ENCODE data around the gene ENO1. TPM values are rescaled to one million over a fixed set of nuclear protein-coding genes. Genes with fewer than 3 reads are reported as not detected.

Gene ENO1
- total and polyA plus RNA-seq, 4 donors = 270 to 499 (median 380) TPM

GRCh38 chr1:8813016-8813763 lies 65.3 kb downstream of the ENO1 start:
- Histone ChIP-seq H3K4me1 (ENCODE audit: control insufficient read depth in 4 of 4, insufficient read depth in 4 of 4, low read length in 3 of 4) (peaks cover 0 to 27% (median 25%) of the 10 kb centered on the region in 4 donors), H3K9ac (ENCODE audit: low read depth in 1 of 2, low read length in 2 of 2) (no peak overlapping the region), H3K36me3 (ENCODE audit: control insufficient read depth in 4 of 4, insufficient read depth in 3 of 4, low read depth in 1 of 4, low read length in 3 of 4) (no peaks in the 10 kb centered on the region), H3K27ac (ENCODE audit: low read depth in 1 of 2, low read length in 2 of 2) (no peak overlapping the region), H3K4me3 (ENCODE audit: low read depth in 1 of 3, low read length in 3 of 3) (no peak overlapping the region), H3K27me3 (ENCODE audit: control insufficient read depth in 4 of 4, insufficient read depth in 4 of 4, low read length in 3 of 4) (no peaks in the 10 kb centered on the region), H3K9me3 (ENCODE audit: control insufficient read depth in 4 of 4, low read length in 3 of 4) (no peaks in the 10 kb centered on the region)
- 74% methylated on average over 6 of the region's 6 CpGs for WGBS
- no peak for DNase-seq (ENCODE audit: low spot score)
- TF ChIP-seq, protein P1, sequence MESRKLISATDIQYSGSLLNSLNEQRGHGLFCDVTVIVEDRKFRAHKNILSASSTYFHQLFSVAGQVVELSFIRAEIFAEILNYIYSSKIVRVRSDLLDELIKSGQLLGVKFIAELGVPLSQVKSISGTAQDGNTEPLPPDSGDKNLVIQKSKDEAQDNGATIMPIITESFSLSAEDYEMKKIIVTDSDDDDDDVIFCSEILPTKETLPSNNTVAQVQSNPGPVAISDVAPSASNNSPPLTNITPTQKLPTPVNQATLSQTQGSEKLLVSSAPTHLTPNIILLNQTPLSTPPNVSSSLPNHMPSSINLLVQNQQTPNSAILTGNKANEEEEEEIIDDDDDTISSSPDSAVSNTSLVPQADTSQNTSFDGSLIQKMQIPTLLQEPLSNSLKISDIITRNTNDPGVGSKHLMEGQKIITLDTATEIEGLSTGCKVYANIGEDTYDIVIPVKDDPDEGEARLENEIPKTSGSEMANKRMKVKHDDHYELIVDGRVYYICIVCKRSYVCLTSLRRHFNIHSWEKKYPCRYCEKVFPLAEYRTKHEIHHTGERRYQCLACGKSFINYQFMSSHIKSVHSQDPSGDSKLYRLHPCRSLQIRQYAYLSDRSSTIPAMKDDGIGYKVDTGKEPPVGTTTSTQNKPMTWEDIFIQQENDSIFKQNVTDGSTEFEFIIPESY (IDR thresholded peaks at IDR 0.05) = no peak
- no peak for TF ChIP-seq FOXA1 (IDR thresholded peaks at IDR 0.05)
- no peak for TF ChIP-seq TAF1 (conservative IDR thresholded peaks at IDR 0.05)
- TF ChIP-seq REST (IDR thresholded peaks at IDR 0.05) = no peak
- TF ChIP-seq SP1 (IDR thresholded peaks at IDR 0.05) = no peak
- no peak for TF ChIP-seq RAD21 (IDR thresholded peaks at IDR 0.05)
- TF ChIP-seq RXRA (IDR thresholded peaks at IDR 0.05) = no peak
- no peak for TF ChIP-seq CTCF (IDR thresholded peaks at IDR 0.05; ENCODE audit: low read depth, low read length, missing input control)
- TF ChIP-seq, protein P2, sequence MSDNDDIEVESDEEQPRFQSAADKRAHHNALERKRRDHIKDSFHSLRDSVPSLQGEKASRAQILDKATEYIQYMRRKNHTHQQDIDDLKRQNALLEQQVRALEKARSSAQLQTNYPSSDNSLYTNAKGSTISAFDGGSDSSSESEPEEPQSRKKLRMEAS (IDR thresholded peaks at IDR 0.05) = no peak
- no peak for TF ChIP-seq NR2F2 (IDR thresholded peaks at IDR 0.05)
- TF ChIP-seq YY1 (IDR thresholded peaks at IDR 0.05) = no peak
- TF ChIP-seq EGR1 (IDR thresholded peaks at IDR 0.05; ENCODE audit: low read depth in 2 of 2) = no peak
- TF ChIP-seq FOXA2 (IDR thresholded peaks at IDR 0.05) = no peak

DNA sequence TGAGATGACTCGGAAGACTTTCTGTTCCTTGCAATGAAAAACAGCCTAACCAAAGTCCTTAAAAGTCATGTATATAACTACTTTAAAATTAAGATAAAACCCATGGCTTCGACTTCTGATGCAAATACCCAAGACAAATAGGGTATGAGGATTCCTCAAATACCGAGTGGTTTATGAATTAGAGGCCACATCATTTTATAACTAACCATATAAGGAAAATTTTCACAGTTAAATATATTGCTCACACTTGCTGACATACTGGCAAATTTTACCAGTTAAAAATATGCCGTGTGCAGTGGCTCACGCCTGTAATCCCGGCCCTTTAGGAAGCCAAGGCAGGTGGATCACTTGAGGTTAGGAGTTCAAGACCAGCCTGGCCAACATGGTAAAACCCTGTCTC lies 66.4 kb downstream of the ENO1 start:
- H3K4me3 ChIP-seq (ENCODE audit: low read depth in 1 of 3, low read length in 3 of 3) = no peak overlapping the region
- H3K27me3 ChIP-seq (ENCODE audit: control insufficient read depth in 4 of 4, insufficient read depth in 4 of 4, low read length in 3 of 4) = no peaks in the 10 kb centered on the region
- no peak for DNase-seq (ENCODE audit: low spot score)
- whole genome bisulfite sequencing = 86% methylated on average over 6 of the region's 6 CpGs
- no peak overlapping the region for H3K9ac ChIP-seq (ENCODE audit: low read depth in 1 of 2, low read length in 2 of 2)
- H3K9me3 ChIP-seq (ENCODE audit: control insufficient read depth in 4 of 4, low read length in 3 of 4) = no peaks in the 10 kb centered on the region
- H3K36me3 ChIP-seq (ENCODE audit: control insufficient read depth in 4 of 4, insufficient read depth in 3 of 4, low read depth in 1 of 4, low read length in 3 of 4) = no peaks in the 10 kb centered on the region
- peaks cover 2 to 35% (median 31%) of the 10 kb centered on the region in 4 donors for H3K4me1 ChIP-seq (ENCODE audit: control insufficient read depth in 4 of 4, insufficient read depth in 4 of 4, low read length in 3 of 4)
- TF ChIP-seq GABPA (IDR thresholded peaks at IDR 0.05 in 1 of 2, conservative IDR thresholded peaks at IDR 0.05 in 1 of 2) (no peak), CTCF (IDR thresholded peaks at IDR 0.05; ENCODE audit: low read depth, low read length, missing input control) (no peak), EGR1 (IDR thresholded peaks at IDR 0.05; ENCODE audit: low read depth in 2 of 2) (no peak)
- no peak overlapping the region for H3K27ac ChIP-seq (ENCODE audit: low read depth in 1 of 2, low read length in 2 of 2)
